NCI-H524 (cell line): ENCODE results near the gene PASK.
"Not testable (repeated sequence)": the region's sequence is repeated elsewhere in the genome, so short reads cannot be mapped to it uniquely, and the experiment has no call there.

Experiments
- DNase-seq, 2 experiments: peaks; one replicate each; lab custom pipeline; 2025; lab: John Stamatoyannopoulos, UW

The PASK gene

GRCh38 chr2:241148891-241149674 lies at the start of gene PASK:
Gene PASK (minus strand): TSS chr2:241149472. CDS start chr2:241143032, 6,440 bp downstream.
- DNase-seq = peak; percentile 85 to 95

GRCh38 chr2:241198381-241199279 lies 49.4 kb upstream of the PASK start:
- no peak for DNase-seq

GRCh38 chr2:241197947-241198346 lies 48.7 kb upstream of the PASK start:
- no peak for DNase-seq

- DNase-seq = not testable (repeated sequence)
Observed at GRCh38 chr2:241197246-241197645, 48.0 kb upstream of the PASK start.

GRCh38 chr2:241195506-241196130 lies 46.3 kb upstream of the PASK start:
- no peak for DNase-seq

GRCh38 chr2:241194811-241195210 lies 45.5 kb upstream of the PASK start:
- DNase-seq = no peak

- DNase-seq = no peak
Observed at GRCh38 chr2:241193271-241193670, 44.0 kb upstream of the PASK start.

GRCh38 chr2:241191081-241191480 lies 41.8 kb upstream of the PASK start:
- no peak for DNase-seq

- no peak for DNase-seq
Observed at GRCh38 chr2:241190291-241190981, 41.2 kb upstream of the PASK start.

GRCh38 chr2:241189856-241190201 lies 40.6 kb upstream of the PASK start:
- no peak for DNase-seq

GRCh38 chr2:241189093-241189855 lies 40.0 kb upstream of the PASK start:
- no peak for DNase-seq

- no peak for DNase-seq
Observed at GRCh38 chr2:241188361-241189092, 39.3 kb upstream of the PASK start, which contains the start of gene ANO7. Gene ANO7 (plus strand): TSS chr2:241188677. CDS start chr2:241190064, 1,387 bp downstream.

GRCh38 chr2:241187918-241188234 lies 38.6 kb upstream of the PASK start:
- no peak for DNase-seq

GRCh38 chr2:241187101-241187917 lies 38.0 kb upstream of the PASK start:
- no peak for DNase-seq

- no peak for DNase-seq
Observed at GRCh38 chr2:241185961-241186360, 36.7 kb upstream of the PASK start.

- DNase-seq = no peak
Observed at GRCh38 chr2:241184901-241185300, 35.6 kb upstream of the PASK start.

- DNase-seq = no peak
Observed at GRCh38 chr2:241183221-241183620, 33.9 kb upstream of the PASK start.

- no peak for DNase-seq
Observed at GRCh38 chr2:241182531-241183133, 33.4 kb upstream of the PASK start.

- no peak for DNase-seq
Observed at GRCh38 chr2:241182126-241182525, 32.9 kb upstream of the PASK start.
